ENCODE data around the gene AMER1. TPM values are rescaled to one million over a fixed set of nuclear protein-coding genes. Genes with fewer than 3 reads are reported as not detected.

Gene AMER1
- total RNA-seq, 1 experiment from 2014 or later, result 3.9 TPM

DNA sequence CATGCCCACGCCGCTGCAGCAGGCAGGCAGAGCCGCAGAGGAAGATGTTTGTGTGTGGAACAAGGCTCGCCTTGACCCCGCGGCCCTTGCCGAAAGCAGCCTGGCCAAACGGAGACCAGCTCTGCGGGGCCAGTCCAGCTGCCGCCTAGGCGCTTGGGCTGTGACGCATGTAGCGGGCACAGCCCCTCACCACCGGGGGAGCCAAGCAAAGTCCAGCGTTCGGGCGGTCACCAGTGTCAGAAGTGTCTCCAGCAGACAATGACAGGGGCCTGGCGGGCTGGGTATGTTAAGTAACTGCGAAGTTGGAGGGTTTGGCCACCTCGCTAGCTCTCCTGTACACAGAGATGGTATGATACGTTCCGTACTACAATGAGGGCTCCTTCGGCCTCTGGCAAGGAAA lies 1.3 kb downstream of the AMER1 start:
- H3K4me1 ChIP-seq (ENCODE audit: insufficient read depth, low read length), result peaks cover 17% of the 10 kb centered on the region
- POLR2A ChIA-PET (ENCODE audit: unreplicated experiment), result no interaction called here
- H4K20me1 ChIP-seq (ENCODE audit: low read length), result no peaks in the 10 kb centered on the region
- DNase-seq (no peak), ATAC-seq (no peak)
- intact Hi-C loops (cut with micrococcal nuclease), result loop anchor here (2.0 kb wide), 1 partner anchor 449 kb away; a partner anchor contains a TSS
- CTCF ChIA-PET, result no interaction called here
- peak overlapping the region; percentile 95 for H3K4me2 ChIP-seq (ENCODE audit: low read length)
- H2AFZ ChIP-seq (ENCODE audit: low read length), result peak overlapping the region; percentile 90
- TF ChIP-seq, protein P1, sequence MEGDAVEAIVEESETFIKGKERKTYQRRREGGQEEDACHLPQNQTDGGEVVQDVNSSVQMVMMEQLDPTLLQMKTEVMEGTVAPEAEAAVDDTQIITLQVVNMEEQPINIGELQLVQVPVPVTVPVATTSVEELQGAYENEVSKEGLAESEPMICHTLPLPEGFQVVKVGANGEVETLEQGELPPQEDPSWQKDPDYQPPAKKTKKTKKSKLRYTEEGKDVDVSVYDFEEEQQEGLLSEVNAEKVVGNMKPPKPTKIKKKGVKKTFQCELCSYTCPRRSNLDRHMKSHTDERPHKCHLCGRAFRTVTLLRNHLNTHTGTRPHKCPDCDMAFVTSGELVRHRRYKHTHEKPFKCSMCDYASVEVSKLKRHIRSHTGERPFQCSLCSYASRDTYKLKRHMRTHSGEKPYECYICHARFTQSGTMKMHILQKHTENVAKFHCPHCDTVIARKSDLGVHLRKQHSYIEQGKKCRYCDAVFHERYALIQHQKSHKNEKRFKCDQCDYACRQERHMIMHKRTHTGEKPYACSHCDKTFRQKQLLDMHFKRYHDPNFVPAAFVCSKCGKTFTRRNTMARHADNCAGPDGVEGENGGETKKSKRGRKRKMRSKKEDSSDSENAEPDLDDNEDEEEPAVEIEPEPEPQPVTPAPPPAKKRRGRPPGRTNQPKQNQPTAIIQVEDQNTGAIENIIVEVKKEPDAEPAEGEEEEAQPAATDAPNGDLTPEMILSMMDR (conservative IDR thresholded peaks at IDR 0.05; ENCODE audit: low read depth, low read length), result no peak
- TF ChIP-seq EZH2 (IDR thresholded peaks at IDR 0.05; ENCODE audit: low read length, unreplicated experiment) (no peak), EZH2phosphoT487 (IDR thresholded peaks at IDR 0.05; ENCODE audit: borderline replicate concordance, low read length) (no peak)
- no peaks in the 10 kb centered on the region for H3F3A ChIP-seq (ENCODE audit: low read length, unreplicated experiment)
- peak overlapping the region; percentile 86 for H3K9ac ChIP-seq (ENCODE audit: low read length)
- H3K27ac ChIP-seq (ENCODE audit: low read length), result no peak overlapping the region
- no TSS peak for BruUV-seq (replicated peaks)
- no peaks in the 10 kb centered on the region for H3K9me2 ChIP-seq (replicated peaks; ENCODE audit: low read length)
- H3K27me3 ChIP-seq (ENCODE audit: low read length), result no peaks in the 10 kb centered on the region
- H3K9me3 ChIP-seq (ENCODE audit: low read length), result no peaks in the 10 kb centered on the region
- H3K4me3 ChIP-seq (ENCODE audit: low read length), result peak overlapping the region; percentile 88
- H3K79me2 ChIP-seq (ENCODE audit: low read length), result peaks cover 20% of the 10 kb centered on the region
- H3K36me3 ChIP-seq (ENCODE audit: low read depth, low read length), result no peaks in the 10 kb centered on the region

DNA sequence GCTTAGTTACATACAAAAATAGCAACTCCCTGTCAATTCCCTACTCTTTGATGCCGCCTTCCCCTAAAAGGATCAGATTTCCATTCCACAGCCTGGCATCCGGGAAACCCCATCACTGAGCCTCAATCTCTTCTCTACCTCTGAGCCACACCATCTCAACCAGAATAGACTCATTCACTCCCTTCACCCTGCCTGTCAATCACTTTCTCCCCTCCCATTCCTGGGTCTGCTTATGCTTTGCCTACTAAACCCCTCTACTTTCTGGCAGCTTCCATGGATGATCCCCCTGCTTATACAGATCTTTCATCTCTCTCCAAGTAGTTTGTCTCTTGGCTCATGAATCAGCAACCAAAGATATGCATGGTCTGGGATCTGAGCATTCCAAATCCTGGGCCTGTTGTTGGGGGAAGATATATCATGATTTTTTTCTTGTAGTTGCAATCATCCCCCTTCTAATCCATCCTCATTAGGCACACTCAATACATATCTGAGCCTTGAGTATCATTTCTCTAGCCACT lies 2.6 kb downstream of the AMER1 start:
- H2AFZ ChIP-seq (ENCODE audit: low read length), result no peak overlapping the region
- no peaks in the 10 kb centered on the region for H3K27me3 ChIP-seq (ENCODE audit: low read length)
- ATAC-seq (no peak), DNase-seq (no peak)
- no peaks in the 10 kb centered on the region for H3K9me2 ChIP-seq (replicated peaks; ENCODE audit: low read length)
- no peak overlapping the region for H3K4me2 ChIP-seq (ENCODE audit: low read length)
- no peaks in the 10 kb centered on the region for H3F3A ChIP-seq (ENCODE audit: low read length, unreplicated experiment)
- ChIA-PET CTCF (no interaction called here), POLR2A (ENCODE audit: unreplicated experiment) (no interaction called here)
- H4K20me1 ChIP-seq (ENCODE audit: low read length), result no peaks in the 10 kb centered on the region
- TSS peak; percentile 27 for BruUV-seq (replicated peaks)
- TF ChIP-seq EZH2 (IDR thresholded peaks at IDR 0.05; ENCODE audit: low read length, unreplicated experiment), result no peak
- TF ChIP-seq, protein P1 (conservative IDR thresholded peaks at IDR 0.05; ENCODE audit: low read depth, low read length), result no peak
- no peak for TF ChIP-seq EZH2phosphoT487 (IDR thresholded peaks at IDR 0.05; ENCODE audit: borderline replicate concordance, low read length)
- H3K27ac ChIP-seq (ENCODE audit: low read length), result no peak overlapping the region
- H3K9ac ChIP-seq (ENCODE audit: low read length), result no peak overlapping the region
- intact Hi-C loops (cut with micrococcal nuclease), result no loop called here
- no peaks in the 10 kb centered on the region for H3K36me3 ChIP-seq (ENCODE audit: low read depth, low read length)
- peaks cover 20% of the 10 kb centered on the region for H3K79me2 ChIP-seq (ENCODE audit: low read length)
- peaks cover 17% of the 10 kb centered on the region for H3K4me1 ChIP-seq (ENCODE audit: insufficient read depth, low read length)
- no peaks in the 10 kb centered on the region for H3K9me3 ChIP-seq (ENCODE audit: low read length)
- H3K4me3 ChIP-seq (ENCODE audit: low read length), result no peak overlapping the region

DNA sequence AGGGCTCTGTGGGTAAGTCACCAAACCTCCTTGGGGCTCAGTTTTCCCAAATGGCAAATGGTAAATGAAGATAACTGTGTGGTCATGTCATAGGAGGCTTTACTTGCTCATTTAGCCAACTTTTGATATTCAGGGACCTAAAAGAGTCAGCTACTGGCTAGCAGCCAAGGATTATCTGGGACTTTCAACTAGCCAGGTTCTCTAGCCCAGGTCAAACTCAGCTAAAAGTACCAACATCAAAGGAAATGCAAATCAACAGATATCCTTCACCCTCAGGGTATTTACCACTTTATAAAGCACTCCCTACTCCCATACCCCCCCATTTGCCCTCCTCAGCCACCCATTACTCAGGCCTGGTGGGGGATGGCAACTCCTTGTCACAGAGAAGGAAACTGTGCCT lies 7.5 kb downstream of the AMER1 start:
- Histone ChIP-seq H3K9me2 (replicated peaks; ENCODE audit: low read length) (no peaks in the 10 kb centered on the region), H4K20me1 (ENCODE audit: low read length) (no peaks in the 10 kb centered on the region), H2AFZ (ENCODE audit: low read length) (no peak overlapping the region), H3K4me2 (ENCODE audit: low read length) (no peak overlapping the region), H3K9ac (ENCODE audit: low read length) (no peak overlapping the region), H3K27me3 (ENCODE audit: low read length) (no peaks in the 10 kb centered on the region), H3K79me2 (ENCODE audit: low read length) (peaks cover 1% of the 10 kb centered on the region; the same call in 1 of the 2 replicates), H3K27ac (ENCODE audit: low read length) (no peak overlapping the region), H3K4me1 (ENCODE audit: insufficient read depth, low read length) (no peaks in the 10 kb centered on the region), H3K9me3 (ENCODE audit: low read length) (no peaks in the 10 kb centered on the region), H3F3A (ENCODE audit: low read length, unreplicated experiment) (no peaks in the 10 kb centered on the region), H3K4me3 (ENCODE audit: low read length) (no peak overlapping the region), H3K36me3 (ENCODE audit: low read depth, low read length) (no peaks in the 10 kb centered on the region)
- POLR2A ChIA-PET (ENCODE audit: unreplicated experiment), result no interaction called here
- CTCF ChIA-PET, result no interaction called here
- TF ChIP-seq, protein P1 (conservative IDR thresholded peaks at IDR 0.05; ENCODE audit: low read depth, low read length), result no peak
- TF ChIP-seq EZH2phosphoT487 (IDR thresholded peaks at IDR 0.05; ENCODE audit: borderline replicate concordance, low read length) (no peak), EZH2 (IDR thresholded peaks at IDR 0.05; ENCODE audit: low read length, unreplicated experiment) (no peak)
- no TSS peak for BruUV-seq (replicated peaks)
- intact Hi-C loops (cut with micrococcal nuclease), result no loop called here
- ATAC-seq (no peak), DNase-seq (no peak)

Measured in PC-3 (cell line).